ENCODE results near the gene KCND2. TPM values are rescaled to one million over a fixed set of nuclear protein-coding genes. Genes with fewer than 3 reads are reported as not detected.

The KCND2 gene
- total and polyA plus RNA-seq, 7 donors = 0.04 to 2.7 (median 0.15) TPM

GRCh38 chr7:120311028-120311788, 38.2 kb downstream of the KCND2 start:
- 58 to 72% (median 68%) methylated on average over 2 of the region's 2 CpGs for WGBS, 3 donors
- no peak for TF ChIP-seq CTCF (IDR thresholded peaks at IDR 0.05)
- H3K9me3 ChIP-seq = no peaks in the 10 kb centered on the region
- no peak overlapping the region for H3K27ac ChIP-seq
- DNase-seq (no peak), ATAC-seq (no peak)
- H3K27me3 ChIP-seq (ENCODE audit: insufficient read depth in 3 of 3, low read length in 2 of 3) = no peaks in the 10 kb centered on the region
- intact Hi-C loops (cut with DNase I) = no loop called here
- no peaks in the 10 kb centered on the region for H3K36me3 ChIP-seq (ENCODE audit: insufficient read depth in 1 of 2, low read depth in 1 of 2)
- no peaks in the 10 kb centered on the region for H3K4me1 ChIP-seq
- H3K4me3 ChIP-seq = no peak overlapping the region

- Histone ChIP-seq H3K27ac (no peak overlapping the region), H3K4me1 (no peaks in the 10 kb centered on the region), H3K36me3 (ENCODE audit: insufficient read depth in 1 of 2, low read depth in 1 of 2) (no peaks in the 10 kb centered on the region), H3K27me3 (ENCODE audit: insufficient read depth in 3 of 3, low read length in 2 of 3) (no peaks in the 10 kb centered on the region), H3K9me3 (no peaks in the 10 kb centered on the region), H3K4me3 (no peak overlapping the region)
- 74 to 79% (median 75%) methylated on average over 3 of the region's 3 CpGs for WGBS, 3 donors
- ATAC-seq (no peak), DNase-seq (no peak)
- TF ChIP-seq CTCF (IDR thresholded peaks at IDR 0.05) = no peak
- intact Hi-C loops (cut with DNase I) = no loop called here
Observed at GRCh38 chr7:120320218-120320961, 47.4 kb downstream of the KCND2 start.

GRCh38 chr7:120327054-120327453, 54.1 kb downstream of the KCND2 start:
- H3K9me3 ChIP-seq = no peaks in the 10 kb centered on the region
- H3K4me1 ChIP-seq = no peaks in the 10 kb centered on the region
- ATAC-seq (no peak), DNase-seq (no peak)
- no peaks in the 10 kb centered on the region for H3K36me3 ChIP-seq (ENCODE audit: insufficient read depth in 1 of 2, low read depth in 1 of 2)
- no peak for TF ChIP-seq CTCF (IDR thresholded peaks at IDR 0.05)
- no peak overlapping the region for H3K27ac ChIP-seq
- peaks cover 0 to 2% (median 0%) of the 10 kb centered on the region in 3 donors for H3K27me3 ChIP-seq (ENCODE audit: insufficient read depth in 3 of 3, low read length in 2 of 3)
- no peak overlapping the region for H3K4me3 ChIP-seq
- 66 to 76% (median 73%) methylated on average over 1 of the region's 1 CpG for WGBS, 3 donors
- intact Hi-C loops (cut with DNase I) = no loop called here

GRCh38 chr7:120332433-120332832, 59.5 kb downstream of the KCND2 start:
- Histone ChIP-seq H3K4me1 (no peaks in the 10 kb centered on the region), H3K9me3 (no peaks in the 10 kb centered on the region), H3K27ac (no peak overlapping the region), H3K4me3 (no peak overlapping the region), H3K36me3 (ENCODE audit: insufficient read depth in 1 of 2, low read depth in 1 of 2) (no peaks in the 10 kb centered on the region), H3K27me3 (ENCODE audit: insufficient read depth in 3 of 3, low read length in 2 of 3) (peaks cover 0 to 2% (median 0%) of the 10 kb centered on the region in 3 donors)
- intact Hi-C loops (cut with DNase I) = no loop called here
- WGBS, 3 donors = 52 to 76% (median 58%) methylated on average over 2 of the region's 2 CpGs
- TF ChIP-seq CTCF (IDR thresholded peaks at IDR 0.05) = no peak
- ATAC-seq (no peak), DNase-seq (no peak)
